RKO (cell line): Measurements from ENCODE around the gene GALT.
"Not testable (repeated sequence)": the region's sequence is repeated elsewhere in the genome, so short reads cannot be mapped to it uniquely, and the experiment has no call there.

ENCODE experiments used
- DNase-seq: peaks from one replicate; pipeline ENCODE4 v3.0.0-alpha.2; 2016; ENCODE audit warnings: low spot score

GALT gene

GRCh38 chr9:34627716-34628655 is 18.5 kb upstream of the GALT start:
- DNase-seq = no peak

DNA sequence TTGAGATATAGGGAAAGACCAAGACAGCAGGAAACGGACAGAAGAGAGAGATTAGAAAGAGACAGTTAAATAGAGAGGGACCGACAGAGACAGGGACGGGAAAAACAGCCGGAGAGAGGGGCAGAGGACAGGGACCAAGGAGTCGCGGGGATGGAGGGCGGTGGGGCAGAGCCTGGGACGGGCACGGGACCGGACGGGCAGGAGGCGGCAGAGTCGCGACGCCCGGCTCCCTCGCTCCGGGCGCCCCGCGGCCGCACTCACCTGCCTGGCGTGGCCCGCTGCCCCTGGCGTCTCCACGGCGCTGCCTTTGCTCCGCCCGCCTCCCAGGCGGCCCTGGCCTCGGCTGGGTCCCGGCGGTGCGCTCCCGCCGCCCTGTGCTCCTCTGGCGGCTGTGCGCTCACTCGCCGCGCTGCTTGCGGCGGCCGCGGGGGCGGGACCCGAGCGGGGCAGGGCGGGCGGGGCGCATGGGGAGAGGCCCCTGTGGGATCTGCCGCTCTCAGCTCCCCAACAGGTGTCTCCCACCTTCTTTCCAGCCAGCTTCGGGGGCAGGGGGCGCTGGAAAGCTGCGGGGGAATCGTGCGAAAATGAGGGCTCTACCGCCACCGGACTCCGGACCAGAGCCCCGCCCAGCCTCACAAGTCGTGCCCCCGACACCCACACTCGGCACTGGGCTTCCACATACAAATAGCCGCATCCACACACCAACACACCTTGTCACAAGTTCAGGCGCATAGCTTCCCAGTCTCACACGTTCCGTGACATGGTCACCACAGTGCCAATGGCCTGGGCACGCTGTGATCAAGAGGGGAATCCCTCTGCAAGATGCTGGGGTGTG is 17.6 kb upstream of the GALT start, which contains the start of gene ARID3C:
Gene ARID3C, minus strand, starts transcription at position 411 of the 835 bp plus-strand sequence. CDS start 1,052 bp downstream, outside the sequence.
- no peak for DNase-seq

DNA sequence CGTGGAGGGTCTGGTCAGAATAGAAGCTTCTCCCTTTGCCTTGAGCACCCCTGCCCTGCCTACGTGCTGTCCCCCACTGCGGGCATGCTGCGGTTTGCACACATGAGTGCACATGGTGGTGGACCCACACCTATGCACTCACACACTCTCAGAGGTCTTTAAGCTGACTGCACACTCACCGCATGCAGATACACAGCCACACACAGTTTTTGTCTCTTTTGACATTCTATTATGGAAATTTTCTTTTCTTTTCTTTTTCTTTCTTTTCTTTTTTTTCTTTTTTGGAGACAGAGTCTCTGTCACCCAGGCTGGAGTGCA is 17.0 kb upstream of the GALT start:
- DNase-seq = no peak

DNA sequence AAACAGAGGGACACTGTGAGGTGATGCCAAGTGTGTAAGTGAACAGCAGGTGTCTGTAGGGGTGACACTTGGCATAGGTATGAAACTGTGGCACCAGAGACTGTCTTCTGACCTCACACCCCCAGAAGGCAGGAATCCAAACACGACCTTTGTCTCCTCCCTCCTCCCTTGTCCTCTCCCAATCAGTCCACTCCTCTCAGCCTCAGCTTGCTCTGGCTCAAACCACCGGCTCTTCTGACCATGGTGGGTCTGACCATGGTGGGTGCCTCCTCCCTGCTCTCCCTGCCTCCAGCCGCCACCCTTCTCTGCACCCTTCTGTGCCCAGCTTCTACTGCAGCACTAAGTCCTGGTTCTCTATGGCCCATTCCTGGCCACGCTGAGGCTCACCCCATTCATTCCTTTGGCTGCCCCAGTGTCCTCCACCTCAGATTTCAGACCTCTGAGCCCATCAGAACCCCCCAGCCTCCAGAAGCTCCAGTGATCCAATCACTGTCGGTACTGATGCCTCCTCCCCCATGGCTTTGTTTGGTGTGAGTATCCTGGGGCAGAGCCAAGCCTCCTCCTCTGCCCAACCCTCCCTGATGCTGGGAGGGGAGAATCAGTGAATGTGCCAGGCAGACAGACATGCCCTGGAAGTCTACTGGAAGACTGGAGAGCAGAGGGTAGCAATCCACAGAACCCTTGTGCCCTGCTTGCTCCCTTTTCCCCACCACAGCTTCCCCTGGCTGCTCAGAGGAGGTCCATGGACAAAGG is 15.9 kb upstream of the GALT start:
- no peak for DNase-seq

DNA sequence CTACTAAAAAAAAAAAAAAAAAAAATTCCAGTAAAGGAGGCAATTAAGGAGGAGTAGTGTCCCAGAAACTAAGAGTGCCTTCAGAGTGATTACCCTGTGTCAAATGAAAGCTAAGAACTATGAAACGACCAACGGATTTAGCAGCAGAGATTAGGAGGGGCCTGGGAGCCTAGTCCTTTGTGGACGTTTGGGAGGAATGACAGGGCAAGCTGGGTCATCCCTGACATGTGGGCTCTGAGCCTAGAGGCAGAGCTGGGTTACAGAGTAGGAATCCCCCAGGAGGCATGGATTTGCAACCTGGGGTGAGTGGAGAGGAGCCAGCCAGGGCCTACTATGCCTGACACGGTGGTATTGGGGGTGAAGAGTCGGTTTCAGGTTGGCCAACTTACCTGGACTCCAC is 13.3 kb upstream of the GALT start:
- DNase-seq = no peak

- DNase-seq = peak; percentile 80
These were observed 12.5 kb upstream of the GALT start for GRCh38 chr9:34633851-34634550.

DNA sequence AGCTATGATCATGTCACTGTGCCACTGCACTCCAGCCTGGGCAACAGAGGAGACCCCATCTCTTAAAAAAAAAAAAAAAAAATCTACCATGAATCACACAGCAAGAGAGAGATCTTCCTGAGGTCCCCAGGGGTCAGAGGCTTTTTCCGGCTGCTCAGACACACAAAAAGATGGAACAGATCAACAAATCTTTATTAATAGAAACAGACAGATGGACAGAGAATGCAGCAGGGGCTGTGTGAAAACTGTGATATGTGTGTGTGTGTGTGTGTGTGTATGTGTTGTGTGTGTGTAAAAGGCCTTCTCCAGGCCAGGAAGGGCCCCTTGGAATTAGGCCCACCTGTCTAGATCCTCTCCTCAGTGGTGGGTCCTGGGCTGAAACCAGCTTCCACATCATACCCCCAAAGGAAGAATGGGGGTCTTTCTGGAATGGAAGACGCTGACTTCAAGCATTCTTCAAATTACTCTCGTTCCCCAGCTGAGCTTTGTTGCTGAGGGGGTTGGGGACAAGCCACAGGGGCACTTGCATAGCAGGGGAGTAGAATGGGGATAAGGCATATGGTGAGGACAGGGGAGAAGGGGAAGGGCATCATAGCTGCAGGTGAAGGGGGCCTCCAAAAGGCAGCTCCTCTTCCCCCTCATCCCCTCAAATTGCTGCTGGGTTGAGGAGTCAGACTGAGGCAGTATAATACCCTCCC is 11.8 kb upstream of the GALT start:
- no peak for DNase-seq

GRCh38 chr9:34635556-34635955 is 10.9 kb upstream of the GALT start:
- no peak for DNase-seq

- peak; percentile 43 for DNase-seq
These were observed 9.6 kb upstream of the GALT start for GRCh38 chr9:34636791-34637355.

- peak; percentile 91 for DNase-seq
These were observed 8.9 kb upstream of the GALT start, which contains the start of gene SIGMAR1 for GRCh38 chr9:34637356-34638137. Gene SIGMAR1, minus strand, starts transcription at chr9:34637787. Its CDS starts 90 bp downstream, at chr9:34637697.

DNA sequence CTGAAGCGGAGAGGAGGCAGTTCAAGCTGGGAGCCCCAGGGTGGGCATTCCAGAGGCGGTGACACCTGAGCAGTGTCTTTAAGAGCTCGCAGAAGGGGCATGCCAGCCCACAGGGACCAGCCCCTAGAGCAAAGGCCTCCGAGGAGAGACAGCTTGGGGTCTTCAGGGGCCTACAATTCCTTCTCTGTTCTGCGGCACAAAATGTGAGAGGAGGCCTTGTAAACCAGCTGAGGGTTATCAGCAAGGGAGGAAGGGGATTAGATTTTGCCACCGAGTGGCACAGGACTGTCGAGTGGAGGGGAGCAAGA is 8.4 kb upstream of the GALT start:
- no peak for DNase-seq

- not testable (repeated sequence) for DNase-seq
These were observed 7.2 kb upstream of the GALT start for GRCh38 chr9:34639322-34639721.

DNA sequence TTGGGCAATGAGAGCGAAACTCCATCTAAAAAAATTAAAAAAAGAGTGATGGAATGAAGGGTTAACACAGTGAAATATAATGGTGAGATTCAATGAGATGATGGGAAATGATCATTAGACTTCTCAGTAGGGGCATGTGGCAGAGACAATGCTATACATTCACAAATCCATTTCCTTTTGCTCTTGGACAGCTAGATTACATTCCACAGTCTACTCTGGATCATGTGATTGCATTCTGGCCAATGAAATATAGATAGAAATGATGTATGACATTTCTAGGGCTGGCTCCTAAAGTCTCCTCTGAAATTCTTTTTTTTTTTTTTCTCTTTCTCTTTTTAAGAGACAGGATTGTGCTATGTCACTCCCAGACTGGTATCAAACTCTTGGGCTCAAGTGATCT is 3.8 kb upstream of the GALT start:
- no peak for DNase-seq

GRCh38 chr9:34644766-34645314 is 1.6 kb upstream of the GALT start:
- DNase-seq = no peak

GRCh38 chr9:34647084-34647403 is 569 bp downstream of the GALT start:
- no peak for DNase-seq

DNA sequence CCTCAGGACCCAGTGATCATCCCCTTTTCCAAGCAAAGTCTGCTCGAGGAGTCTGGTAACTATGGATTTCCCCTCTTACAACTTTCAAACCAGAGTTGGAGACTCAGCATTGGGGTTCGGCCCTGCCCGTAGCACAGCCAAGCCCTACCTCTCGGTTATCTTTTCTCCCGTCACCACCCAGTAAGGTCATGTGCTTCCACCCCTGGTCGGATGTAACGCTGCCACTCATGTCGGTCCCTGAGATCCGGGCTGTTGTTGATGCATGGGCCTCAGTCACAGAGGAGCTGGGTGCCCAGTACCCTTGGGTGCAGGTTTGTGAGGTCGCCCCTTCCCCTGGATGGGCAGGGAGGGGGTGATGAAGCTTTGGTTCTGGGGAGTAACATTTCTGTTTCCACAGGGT is 1.2 kb downstream of the GALT start:
- no peak for DNase-seq

DNA sequence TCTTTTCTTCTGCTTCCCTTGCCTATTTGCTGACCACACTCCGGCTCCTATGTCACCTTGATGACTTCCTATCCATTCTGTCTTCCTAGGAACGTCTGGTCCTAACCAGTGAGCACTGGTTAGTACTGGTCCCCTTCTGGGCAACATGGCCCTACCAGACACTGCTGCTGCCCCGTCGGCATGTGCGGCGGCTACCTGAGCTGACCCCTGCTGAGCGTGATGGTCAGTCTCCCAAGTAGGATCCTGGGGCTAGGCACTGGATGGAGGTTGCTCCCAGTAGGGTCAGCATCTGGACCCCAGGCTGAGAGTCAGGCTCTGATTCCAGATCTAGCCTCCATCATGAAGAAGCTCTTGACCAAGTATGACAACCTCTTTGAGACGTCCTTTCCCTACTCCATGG is 2.2 kb downstream of the GALT start:
- no peak for DNase-seq

- no peak for DNase-seq
These were observed 4.3 kb downstream of the GALT start for GRCh38 chr9:34650816-34651215.

DNA sequence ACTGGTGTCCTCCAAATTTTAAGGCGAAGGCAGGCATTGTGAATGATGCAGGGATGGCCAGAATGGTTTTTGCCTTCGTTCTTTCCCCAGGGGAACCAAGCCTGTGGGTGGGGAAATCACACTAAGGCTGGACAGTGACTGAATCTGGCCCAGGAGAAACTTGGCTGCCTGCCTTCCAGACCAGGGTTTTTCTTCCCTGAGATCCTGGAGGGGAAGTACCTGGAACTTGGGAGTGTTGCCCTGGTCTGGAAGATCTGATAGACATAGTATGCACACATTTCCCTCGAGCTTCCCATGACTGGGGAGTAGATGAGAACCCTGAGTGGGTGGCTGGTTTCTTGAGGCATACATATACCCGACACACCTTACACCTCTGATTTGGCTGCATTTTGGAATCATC is 4.8 kb downstream of the GALT start:
- DNase-seq = no peak
